Loucy (cell line): ENCODE measurements around the gene ITSN1.

Source experiments
- H2AFZ ChIP-seq: fragments of 200-600 bp; sonication (generic); 2 replicates; pipeline ENCODE4 v1.6.0; 2016; ENCODE audit warnings: antibody characterized with exemption, mild to moderate bottlenecking, low read length, moderate library complexity
- H3F3A ChIP-seq: fragments of 200-600 bp; 2 replicates; pipeline ENCODE4 v1.6.0; 2016; ENCODE audit warnings: antibody characterized with exemption, low read depth, mild to moderate bottlenecking
- H3K27me3 ChIP-seq: fragments of 200-600 bp; sonication (generic); 2 replicates; pipeline ENCODE4 v1.6.1; 2014; ENCODE audit warnings: low read length, mild to moderate bottlenecking; ENCODE audit not compliant: insufficient read depth, poor library complexity, severe bottlenecking
- H3K36me3 ChIP-seq: fragments of 200-600 bp; sonication (generic); 2 replicates; pipeline ENCODE4 v1.6.1; 2016; ENCODE audit warnings: low read length; ENCODE audit not compliant: insufficient read depth
- H3K4me1 ChIP-seq: fragments of 200-600 bp; sonication (generic); 2 replicates; pipeline ENCODE4 v1.5.1; 2014; ENCODE audit warnings: low read length, mild to moderate bottlenecking; ENCODE audit not compliant: insufficient read depth, poor library complexity, severe bottlenecking
- H3K4me2 ChIP-seq: fragments of 200-600 bp; sonication (generic); 2 replicates; pipeline ENCODE4 v1.6.0; 2014; ENCODE audit warnings: antibody characterized with exemption, low read length, low read depth, mild to moderate bottlenecking; ENCODE audit not compliant: poor library complexity, severe bottlenecking
- H3K4me3 ChIP-seq: fragments of 200-600 bp; sonication (generic); 2 replicates; pipeline ENCODE4 v1.5.1; 2014; ENCODE audit warnings: low read length, mild to moderate bottlenecking, mixed read lengths; ENCODE audit not compliant: poor library complexity, severe bottlenecking
- H3K79me2 ChIP-seq: fragments of 200-600 bp; sonication (generic); 2 replicates; pipeline ENCODE4 v1.6.1; 2014; ENCODE audit warnings: low read length; ENCODE audit not compliant: insufficient read depth
- H3K9ac ChIP-seq: fragments of 200-600 bp; sonication (generic); 2 replicates; pipeline ENCODE4 v1.6.0; 2014; ENCODE audit warnings: mild to moderate bottlenecking, low read depth, low read length, moderate library complexity; ENCODE audit not compliant: poor library complexity, severe bottlenecking
- H3K9me2 ChIP-seq: fragments of 200-600 bp; sonication (generic); replicated peaks from 2 replicates; pipeline ENCODE4 v1.6.1; 2016; ENCODE audit warnings: low read depth, low read length, mixed read lengths
- H3K9me3 ChIP-seq: fragments of 200-600 bp; sonication (generic); 2 replicates; pipeline ENCODE4 v1.6.1; 2014; ENCODE audit warnings: mild to moderate bottlenecking, antibody characterized with exemption, low read length, low read depth; ENCODE audit not compliant: insufficient read depth
- H4K20me1 ChIP-seq: fragments of 200-600 bp; sonication (generic); 2 replicates; pipeline ENCODE4 v1.6.0; 2014; ENCODE audit warnings: antibody characterized with exemption, low read length, mild to moderate bottlenecking; ENCODE audit not compliant: insufficient read depth, poor library complexity, severe bottlenecking
- EZH2phosphoT487 ChIP-seq: fragments of 200-600 bp; IDR thresholded peaks from 2 replicates; pipeline ENCODE4 v1.6.1; 2018; ENCODE audit warnings: antibody characterized with exemption, mild to moderate bottlenecking, moderate library complexity, borderline replicate concordance
- TF ChIP-seq, protein P1 (sequence below): fragments of 200-600 bp; sonication (generic); conservative IDR thresholded peaks from 2 replicates; pipeline ENCODE4 v1.5.1; 2014; ENCODE audit warnings: mild to moderate bottlenecking, antibody characterized with exemption, low read length

The ITSN1 gene

DNA sequence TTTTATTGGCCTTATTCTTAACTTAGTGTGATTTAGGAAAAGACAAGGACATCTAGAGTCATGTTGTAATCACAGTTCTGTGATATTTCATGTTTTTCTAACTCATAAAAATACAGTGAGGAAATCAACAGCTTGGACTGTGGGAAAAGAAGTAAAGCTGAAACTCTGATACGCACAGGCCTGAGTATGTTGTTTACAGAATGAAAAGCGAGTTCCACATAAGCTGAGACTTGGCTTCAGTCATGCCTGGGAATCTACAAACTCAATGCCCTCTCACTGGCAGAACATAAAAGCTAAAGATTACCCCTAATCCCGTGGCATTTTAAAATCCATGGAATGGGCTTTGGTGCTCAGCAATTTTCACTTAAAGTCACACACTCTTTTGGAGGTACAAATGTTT is 296.9 kb downstream of the ITSN1 start:
- Histone ChIP-seq H3F3A (no peaks in the 10 kb centered on the region; the same call in 1 of the 2 replicates), H2AFZ (no peak overlapping the region)
- TF ChIP-seq, protein P1, sequence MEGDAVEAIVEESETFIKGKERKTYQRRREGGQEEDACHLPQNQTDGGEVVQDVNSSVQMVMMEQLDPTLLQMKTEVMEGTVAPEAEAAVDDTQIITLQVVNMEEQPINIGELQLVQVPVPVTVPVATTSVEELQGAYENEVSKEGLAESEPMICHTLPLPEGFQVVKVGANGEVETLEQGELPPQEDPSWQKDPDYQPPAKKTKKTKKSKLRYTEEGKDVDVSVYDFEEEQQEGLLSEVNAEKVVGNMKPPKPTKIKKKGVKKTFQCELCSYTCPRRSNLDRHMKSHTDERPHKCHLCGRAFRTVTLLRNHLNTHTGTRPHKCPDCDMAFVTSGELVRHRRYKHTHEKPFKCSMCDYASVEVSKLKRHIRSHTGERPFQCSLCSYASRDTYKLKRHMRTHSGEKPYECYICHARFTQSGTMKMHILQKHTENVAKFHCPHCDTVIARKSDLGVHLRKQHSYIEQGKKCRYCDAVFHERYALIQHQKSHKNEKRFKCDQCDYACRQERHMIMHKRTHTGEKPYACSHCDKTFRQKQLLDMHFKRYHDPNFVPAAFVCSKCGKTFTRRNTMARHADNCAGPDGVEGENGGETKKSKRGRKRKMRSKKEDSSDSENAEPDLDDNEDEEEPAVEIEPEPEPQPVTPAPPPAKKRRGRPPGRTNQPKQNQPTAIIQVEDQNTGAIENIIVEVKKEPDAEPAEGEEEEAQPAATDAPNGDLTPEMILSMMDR, result no peak
- no peak for TF ChIP-seq EZH2phosphoT487

GRCh38 chr21:33940164-33940880 is 298.0 kb downstream of the ITSN1 start:
- H3K4me1 ChIP-seq, result peaks cover 34% of the 10 kb centered on the region
- H3K9ac ChIP-seq, result no peak overlapping the region
- TF ChIP-seq, protein P1, result no peak
- no peak for TF ChIP-seq EZH2phosphoT487
- no peak overlapping the region for H3K4me3 ChIP-seq
- no peak overlapping the region for H3K4me2 ChIP-seq
- H4K20me1 ChIP-seq, result no peaks in the 10 kb centered on the region
- no peaks in the 10 kb centered on the region; the same call in 1 of the 2 replicates for H3F3A ChIP-seq
- no peaks in the 10 kb centered on the region for H3K9me2 ChIP-seq
- H2AFZ ChIP-seq, result no peak overlapping the region
- peaks cover 49% of the 10 kb centered on the region for H3K79me2 ChIP-seq
- H3K27me3 ChIP-seq, result no peaks in the 10 kb centered on the region
- H3K36me3 ChIP-seq, result no peaks in the 10 kb centered on the region
- no peaks in the 10 kb centered on the region; the same call in 1 of the 2 replicates for H3K9me3 ChIP-seq

More for the DNA sequence above, 296.9 kb downstream of the ITSN1 start:
- Histone ChIP-seq H3K9me2 (no peaks in the 10 kb centered on the region), H3K9me3 (no peaks in the 10 kb centered on the region), H3K36me3 (no peaks in the 10 kb centered on the region), H3K4me1 (peaks cover 45% of the 10 kb centered on the region), H3K4me2 (no peak overlapping the region), H3K9ac (no peak overlapping the region), H4K20me1 (peaks cover 8% of the 10 kb centered on the region), H3K4me3 (no peak overlapping the region), H3K27me3 (no peaks in the 10 kb centered on the region), H3K79me2 (peaks cover 60% of the 10 kb centered on the region)

GRCh38 chr21:33940881-33941245 is 298.6 kb downstream of the ITSN1 start:
- Histone ChIP-seq H3K9me3 (no peaks in the 10 kb centered on the region; the same call in 1 of the 2 replicates), H3K4me3 (no peak overlapping the region), H3K4me2 (no peak overlapping the region), H2AFZ (no peak overlapping the region), H3K9me2 (no peaks in the 10 kb centered on the region), H4K20me1 (no peaks in the 10 kb centered on the region), H3K9ac (no peak overlapping the region), H3K79me2 (peaks cover 44% of the 10 kb centered on the region), H3K4me1 (peaks cover 29% of the 10 kb centered on the region), H3F3A (no peaks in the 10 kb centered on the region; the same call in 1 of the 2 replicates), H3K36me3 (no peaks in the 10 kb centered on the region), H3K27me3 (no peaks in the 10 kb centered on the region)
- no peak for TF ChIP-seq EZH2phosphoT487
- TF ChIP-seq, protein P1, result no peak
